ENCODE measurements around the gene USP53. TPM values are rescaled to one million over a fixed set of nuclear protein-coding genes. Genes with fewer than 3 reads are reported as not detected.

The USP53 gene
- total RNA-seq, 1 experiment from 2014 or later: 20.1 TPM

DNA sequence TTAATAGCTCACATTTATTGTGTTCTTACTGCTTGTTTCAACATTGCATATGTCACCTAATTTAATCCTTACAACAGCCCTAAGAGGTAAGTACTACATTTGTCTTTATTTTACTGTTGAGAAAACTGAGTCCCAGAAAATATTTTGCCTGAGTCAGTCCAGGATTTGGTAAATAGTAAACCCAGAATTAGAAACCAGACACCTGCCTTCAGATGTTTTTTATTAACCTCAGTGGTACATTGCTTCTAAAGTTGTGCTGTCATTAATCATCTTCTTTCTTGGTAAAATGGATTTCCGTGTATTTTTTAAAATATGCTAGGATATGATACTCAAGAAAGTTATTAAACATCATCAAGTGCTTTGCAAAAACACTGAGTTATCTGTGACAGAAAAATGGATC lies 31.4 kb downstream of the USP53 start:
- ChIA-PET POLR2A (no interaction called here), CTCF (no interaction called here)
- no peak overlapping the region for H3K27ac Mint-ChIP-seq
- no peak overlapping the region for H3K4me3 Mint-ChIP-seq
- H3K27me3 Mint-ChIP-seq (ENCODE audit: low read depth): no peaks in the 10 kb centered on the region
- no peak for DNase-seq (ENCODE audit: low spot score)
- H3K4me1 Mint-ChIP-seq: peaks cover 44% of the 10 kb centered on the region
- peaks cover 14% of the 10 kb centered on the region for H3K36me3 Mint-ChIP-seq
- ATAC-seq: no peak
- no peaks in the 10 kb centered on the region for H3K9me3 Mint-ChIP-seq
- TF ChIP-seq FOXJ3 (CRISPR knock-in tag; IDR thresholded peaks at IDR 0.05; ENCODE audit: borderline replicate concordance) (no peak), ZNF121 (CRISPR knock-in tag; IDR thresholded peaks at IDR 0.05) (no peak), RELA (CRISPR knock-in tag; IDR thresholded peaks at IDR 0.05; ENCODE audit: borderline replicate concordance) (no peak)

DNA sequence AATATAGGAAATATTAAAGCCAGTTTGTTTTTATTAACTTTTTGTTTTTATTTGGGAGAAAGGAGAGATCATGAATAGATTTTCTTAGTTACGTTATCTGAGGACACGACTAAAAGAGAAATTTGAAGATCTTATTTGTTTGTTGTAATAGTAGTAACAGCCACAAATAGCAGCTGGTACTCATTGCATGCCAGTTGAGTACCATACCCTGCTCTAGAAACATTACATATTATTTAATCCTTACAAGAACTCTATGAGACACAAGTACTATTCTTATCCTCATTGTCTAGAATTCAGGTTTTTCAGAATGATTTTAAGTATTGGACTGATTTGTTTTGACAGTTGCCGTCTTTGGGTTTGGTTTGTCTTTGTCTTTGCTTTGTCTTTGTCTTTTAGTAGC lies 31.8 kb downstream of the USP53 start:
- DNase-seq (ENCODE audit: low spot score): no peak
- Mint-ChIP-seq H3K27me3 (ENCODE audit: low read depth) (no peaks in the 10 kb centered on the region), H3K9me3 (no peaks in the 10 kb centered on the region), H3K36me3 (peaks cover 18% of the 10 kb centered on the region), H3K27ac (no peak overlapping the region; the same call in 1 of the 2 replicates), H3K4me1 (peaks cover 41% of the 10 kb centered on the region), H3K4me3 (no peak overlapping the region)
- POLR2A ChIA-PET: no interaction called here
- ATAC-seq: no peak
- TF ChIP-seq GTF2I (CRISPR knock-in tag; conservative IDR thresholded peaks at IDR 0.05) (no peak), IRF2 (CRISPR knock-in tag; IDR thresholded peaks at IDR 0.05; ENCODE audit: borderline replicate concordance, low read depth) (no peak), JAZF1 (CRISPR knock-in tag; IDR thresholded peaks at IDR 0.05) (no peak), FOXP1 (CRISPR knock-in tag; IDR thresholded peaks at IDR 0.05; ENCODE audit: borderline replicate concordance) (no peak), NR1H2 (CRISPR knock-in tag; IDR thresholded peaks at IDR 0.05) (no peak)
- TF ChIP-seq, protein P1, sequence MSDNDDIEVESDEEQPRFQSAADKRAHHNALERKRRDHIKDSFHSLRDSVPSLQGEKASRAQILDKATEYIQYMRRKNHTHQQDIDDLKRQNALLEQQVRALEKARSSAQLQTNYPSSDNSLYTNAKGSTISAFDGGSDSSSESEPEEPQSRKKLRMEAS (CRISPR knock-in tag; IDR thresholded peaks at IDR 0.05): no peak
- TF ChIP-seq, protein P2, sequence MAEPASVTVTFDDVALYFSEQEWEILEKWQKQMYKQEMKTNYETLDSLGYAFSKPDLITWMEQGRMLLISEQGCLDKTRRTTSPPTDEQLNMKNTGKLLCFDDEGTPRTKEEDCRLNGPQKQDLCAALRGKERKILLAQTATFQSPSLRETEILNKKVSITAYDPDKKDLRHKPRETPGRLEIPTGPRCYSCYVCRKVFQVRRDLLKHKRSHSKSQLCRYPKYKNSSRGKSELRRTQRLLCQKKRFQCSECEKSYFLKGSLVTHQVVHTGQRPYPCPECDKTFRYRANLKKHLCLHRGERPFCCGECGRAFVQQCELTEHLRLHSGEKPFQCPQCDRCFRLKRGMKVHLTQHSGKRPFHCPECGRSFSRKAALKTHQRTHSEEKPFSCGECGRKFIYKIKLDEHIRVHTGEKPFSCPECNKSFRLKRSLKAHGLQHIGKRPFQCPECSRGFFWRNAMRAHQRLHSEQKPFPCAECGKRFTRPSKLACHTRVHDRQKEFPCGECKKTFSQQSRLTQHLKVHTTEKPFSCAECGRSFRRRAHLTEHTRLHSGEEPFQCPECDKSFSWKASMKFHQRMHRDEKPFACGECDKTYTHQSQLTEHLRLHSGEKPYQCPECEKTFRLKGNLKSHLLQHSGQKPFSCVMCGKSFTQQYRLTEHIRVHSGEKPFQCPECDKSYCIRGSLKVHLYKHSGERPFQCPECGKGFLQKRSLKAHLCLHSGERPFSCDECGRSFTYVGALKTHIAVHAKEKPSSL (CRISPR knock-in tag; conservative IDR thresholded peaks at IDR 0.05): no peak
- TF ChIP-seq, protein P3, sequence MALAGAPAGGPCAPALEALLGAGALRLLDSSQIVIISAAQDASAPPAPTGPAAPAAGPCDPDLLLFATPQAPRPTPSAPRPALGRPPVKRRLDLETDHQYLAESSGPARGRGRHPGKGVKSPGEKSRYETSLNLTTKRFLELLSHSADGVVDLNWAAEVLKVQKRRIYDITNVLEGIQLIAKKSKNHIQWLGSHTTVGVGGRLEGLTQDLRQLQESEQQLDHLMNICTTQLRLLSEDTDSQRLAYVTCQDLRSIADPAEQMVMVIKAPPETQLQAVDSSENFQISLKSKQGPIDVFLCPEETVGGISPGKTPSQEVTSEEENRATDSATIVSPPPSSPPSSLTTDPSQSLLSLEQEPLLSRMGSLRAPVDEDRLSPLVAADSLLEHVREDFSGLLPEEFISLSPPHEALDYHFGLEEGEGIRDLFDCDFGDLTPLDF (CRISPR knock-in tag; IDR thresholded peaks at IDR 0.05): no peak
- TF ChIP-seq, protein P4, sequence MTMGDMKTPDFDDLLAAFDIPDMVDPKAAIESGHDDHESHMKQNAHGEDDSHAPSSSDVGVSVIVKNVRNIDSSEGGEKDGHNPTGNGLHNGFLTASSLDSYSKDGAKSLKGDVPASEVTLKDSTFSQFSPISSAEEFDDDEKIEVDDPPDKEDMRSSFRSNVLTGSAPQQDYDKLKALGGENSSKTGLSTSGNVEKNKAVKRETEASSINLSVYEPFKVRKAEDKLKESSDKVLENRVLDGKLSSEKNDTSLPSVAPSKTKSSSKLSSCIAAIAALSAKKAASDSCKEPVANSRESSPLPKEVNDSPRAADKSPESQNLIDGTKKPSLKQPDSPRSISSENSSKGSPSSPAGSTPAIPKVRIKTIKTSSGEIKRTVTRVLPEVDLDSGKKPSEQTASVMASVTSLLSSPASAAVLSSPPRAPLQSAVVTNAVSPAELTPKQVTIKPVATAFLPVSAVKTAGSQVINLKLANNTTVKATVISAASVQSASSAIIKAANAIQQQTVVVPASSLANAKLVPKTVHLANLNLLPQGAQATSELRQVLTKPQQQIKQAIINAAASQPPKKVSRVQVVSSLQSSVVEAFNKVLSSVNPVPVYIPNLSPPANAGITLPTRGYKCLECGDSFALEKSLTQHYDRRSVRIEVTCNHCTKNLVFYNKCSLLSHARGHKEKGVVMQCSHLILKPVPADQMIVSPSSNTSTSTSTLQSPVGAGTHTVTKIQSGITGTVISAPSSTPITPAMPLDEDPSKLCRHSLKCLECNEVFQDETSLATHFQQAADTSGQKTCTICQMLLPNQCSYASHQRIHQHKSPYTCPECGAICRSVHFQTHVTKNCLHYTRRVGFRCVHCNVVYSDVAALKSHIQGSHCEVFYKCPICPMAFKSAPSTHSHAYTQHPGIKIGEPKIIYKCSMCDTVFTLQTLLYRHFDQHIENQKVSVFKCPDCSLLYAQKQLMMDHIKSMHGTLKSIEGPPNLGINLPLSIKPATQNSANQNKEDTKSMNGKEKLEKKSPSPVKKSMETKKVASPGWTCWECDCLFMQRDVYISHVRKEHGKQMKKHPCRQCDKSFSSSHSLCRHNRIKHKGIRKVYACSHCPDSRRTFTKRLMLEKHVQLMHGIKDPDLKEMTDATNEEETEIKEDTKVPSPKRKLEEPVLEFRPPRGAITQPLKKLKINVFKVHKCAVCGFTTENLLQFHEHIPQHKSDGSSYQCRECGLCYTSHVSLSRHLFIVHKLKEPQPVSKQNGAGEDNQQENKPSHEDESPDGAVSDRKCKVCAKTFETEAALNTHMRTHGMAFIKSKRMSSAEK (CRISPR knock-in tag; IDR thresholded peaks at IDR 0.05; ENCODE audit: borderline replicate concordance): no peak
- CTCF ChIA-PET: no interaction called here

DNA sequence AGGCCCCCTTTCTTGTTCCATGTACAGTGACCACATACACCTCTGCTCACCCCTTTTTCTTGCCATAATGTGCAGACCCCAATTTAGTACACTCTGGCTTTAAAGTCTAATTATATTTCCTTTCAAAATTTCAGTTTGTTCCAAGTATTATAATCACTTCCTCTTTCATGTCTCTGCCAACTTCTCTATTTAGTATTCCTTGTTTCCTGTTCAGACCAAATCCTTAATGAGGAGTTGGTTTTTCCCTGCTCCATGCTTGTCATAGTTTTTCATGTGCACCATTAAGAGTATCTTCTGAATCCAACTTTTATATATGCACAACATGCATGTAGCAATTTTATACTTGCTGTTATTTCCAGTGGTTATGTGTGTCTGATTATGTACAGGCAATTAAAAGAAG lies 32.3 kb downstream of the USP53 start:
- peaks cover 39% of the 10 kb centered on the region for H3K4me1 Mint-ChIP-seq
- ChIA-PET CTCF (no interaction called here), POLR2A (no interaction called here)
- DNase-seq (ENCODE audit: low spot score) (no peak), ATAC-seq (no peak)
- peaks cover 21% of the 10 kb centered on the region for H3K36me3 Mint-ChIP-seq
- no peaks in the 10 kb centered on the region for H3K9me3 Mint-ChIP-seq
- peak overlapping the region; percentile 52; the same call in 1 of the 2 replicates for H3K27ac Mint-ChIP-seq
- H3K4me3 Mint-ChIP-seq: no peak overlapping the region
- no peak for TF ChIP-seq JAZF1 (CRISPR knock-in tag; IDR thresholded peaks at IDR 0.05)
- TF ChIP-seq, protein P5, sequence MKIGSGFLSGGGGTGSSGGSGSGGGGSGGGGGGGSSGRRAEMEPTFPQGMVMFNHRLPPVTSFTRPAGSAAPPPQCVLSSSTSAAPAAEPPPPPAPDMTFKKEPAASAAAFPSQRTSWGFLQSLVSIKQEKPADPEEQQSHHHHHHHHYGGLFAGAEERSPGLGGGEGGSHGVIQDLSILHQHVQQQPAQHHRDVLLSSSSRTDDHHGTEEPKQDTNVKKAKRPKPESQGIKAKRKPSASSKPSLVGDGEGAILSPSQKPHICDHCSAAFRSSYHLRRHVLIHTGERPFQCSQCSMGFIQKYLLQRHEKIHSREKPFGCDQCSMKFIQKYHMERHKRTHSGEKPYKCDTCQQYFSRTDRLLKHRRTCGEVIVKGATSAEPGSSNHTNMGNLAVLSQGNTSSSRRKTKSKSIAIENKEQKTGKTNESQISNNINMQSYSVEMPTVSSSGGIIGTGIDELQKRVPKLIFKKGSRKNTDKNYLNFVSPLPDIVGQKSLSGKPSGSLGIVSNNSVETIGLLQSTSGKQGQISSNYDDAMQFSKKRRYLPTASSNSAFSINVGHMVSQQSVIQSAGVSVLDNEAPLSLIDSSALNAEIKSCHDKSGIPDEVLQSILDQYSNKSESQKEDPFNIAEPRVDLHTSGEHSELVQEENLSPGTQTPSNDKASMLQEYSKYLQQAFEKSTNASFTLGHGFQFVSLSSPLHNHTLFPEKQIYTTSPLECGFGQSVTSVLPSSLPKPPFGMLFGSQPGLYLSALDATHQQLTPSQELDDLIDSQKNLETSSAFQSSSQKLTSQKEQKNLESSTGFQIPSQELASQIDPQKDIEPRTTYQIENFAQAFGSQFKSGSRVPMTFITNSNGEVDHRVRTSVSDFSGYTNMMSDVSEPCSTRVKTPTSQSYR (CRISPR knock-in tag; IDR thresholded peaks at IDR 0.05): no peak
- TF ChIP-seq CBFB (CRISPR knock-in tag; IDR thresholded peaks at IDR 0.05; ENCODE audit: low read depth): no peak
- TF ChIP-seq, protein P6, sequence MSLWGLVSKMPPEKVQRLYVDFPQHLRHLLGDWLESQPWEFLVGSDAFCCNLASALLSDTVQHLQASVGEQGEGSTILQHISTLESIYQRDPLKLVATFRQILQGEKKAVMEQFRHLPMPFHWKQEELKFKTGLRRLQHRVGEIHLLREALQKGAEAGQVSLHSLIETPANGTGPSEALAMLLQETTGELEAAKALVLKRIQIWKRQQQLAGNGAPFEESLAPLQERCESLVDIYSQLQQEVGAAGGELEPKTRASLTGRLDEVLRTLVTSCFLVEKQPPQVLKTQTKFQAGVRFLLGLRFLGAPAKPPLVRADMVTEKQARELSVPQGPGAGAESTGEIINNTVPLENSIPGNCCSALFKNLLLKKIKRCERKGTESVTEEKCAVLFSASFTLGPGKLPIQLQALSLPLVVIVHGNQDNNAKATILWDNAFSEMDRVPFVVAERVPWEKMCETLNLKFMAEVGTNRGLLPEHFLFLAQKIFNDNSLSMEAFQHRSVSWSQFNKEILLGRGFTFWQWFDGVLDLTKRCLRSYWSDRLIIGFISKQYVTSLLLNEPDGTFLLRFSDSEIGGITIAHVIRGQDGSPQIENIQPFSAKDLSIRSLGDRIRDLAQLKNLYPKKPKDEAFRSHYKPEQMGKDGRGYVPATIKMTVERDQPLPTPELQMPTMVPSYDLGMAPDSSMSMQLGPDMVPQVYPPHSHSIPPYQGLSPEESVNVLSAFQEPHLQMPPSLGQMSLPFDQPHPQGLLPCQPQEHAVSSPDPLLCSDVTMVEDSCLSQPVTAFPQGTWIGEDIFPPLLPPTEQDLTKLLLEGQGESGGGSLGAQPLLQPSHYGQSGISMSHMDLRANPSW (CRISPR knock-in tag; conservative IDR thresholded peaks at IDR 0.05; ENCODE audit: low read depth): no peak
- TF ChIP-seq ZNF219 (CRISPR knock-in tag; IDR thresholded peaks at IDR 0.05; ENCODE audit: borderline replicate concordance): no peak
- no peak for TF ChIP-seq TEAD1 (CRISPR knock-in tag; IDR thresholded peaks at IDR 0.05)
- TF ChIP-seq, protein P7, sequence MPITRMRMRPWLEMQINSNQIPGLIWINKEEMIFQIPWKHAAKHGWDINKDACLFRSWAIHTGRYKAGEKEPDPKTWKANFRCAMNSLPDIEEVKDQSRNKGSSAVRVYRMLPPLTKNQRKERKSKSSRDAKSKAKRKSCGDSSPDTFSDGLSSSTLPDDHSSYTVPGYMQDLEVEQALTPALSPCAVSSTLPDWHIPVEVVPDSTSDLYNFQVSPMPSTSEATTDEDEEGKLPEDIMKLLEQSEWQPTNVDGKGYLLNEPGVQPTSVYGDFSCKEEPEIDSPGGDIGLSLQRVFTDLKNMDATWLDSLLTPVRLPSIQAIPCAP (CRISPR knock-in tag; IDR thresholded peaks at IDR 0.05): no peak
- no peaks in the 10 kb centered on the region for H3K27me3 Mint-ChIP-seq (ENCODE audit: low read depth)
